HG03469 (cell line): Measurements from ENCODE around the gene UBTD2.
"Not testable (repeated sequence)": the region's sequence is repeated elsewhere in the genome, so short reads cannot be mapped to it uniquely, and the experiment has no call there.

Source experiments
- ATAC-seq: cut with Tn5 transposase; IDR thresholded peaks from one replicate; pipeline ENCODE4 v1.9.1; 2021; ENCODE audit warnings: mild to moderate bottlenecking, moderate library complexity, moderate number of reproducible peaks; ENCODE audit not compliant: unreplicated experiment

The UBTD2 gene

GRCh38 chr5:172199446-172199845 is 84.1 kb downstream of the UBTD2 start:
- no peak for ATAC-seq

GRCh38 chr5:172197775-172198174 is 85.8 kb downstream of the UBTD2 start:
- ATAC-seq = not testable (repeated sequence)

- no peak for ATAC-seq
These were observed 88.4 kb downstream of the UBTD2 start for GRCh38 chr5:172194985-172195774.

- no peak for ATAC-seq
These were observed 89.7 kb downstream of the UBTD2 start, which contains the start of gene EFCAB9 for GRCh38 chr5:172193872-172194271. Gene EFCAB9, plus strand, starts transcription at chr5:172194172. Its CDS starts 1 bp downstream, at chr5:172194173.

- no peak for ATAC-seq
These were observed 93.8 kb downstream of the UBTD2 start for GRCh38 chr5:172189693-172190296.

GRCh38 chr5:172188893-172189692 is 94.5 kb downstream of the UBTD2 start:
- ATAC-seq = no peak

- ATAC-seq = peak; percentile 58
These were observed 95.3 kb downstream of the UBTD2 start, which contains the start of gene STK10 for GRCh38 chr5:172188033-172188892. Gene STK10, minus strand, starts transcription at chr5:172188224. Its CDS starts 182 bp downstream, at chr5:172188042.

GRCh38 chr5:172187118-172188032 is 96.2 kb downstream of the UBTD2 start:
- ATAC-seq = no peak

- ATAC-seq = no peak
These were observed 97.4 kb downstream of the UBTD2 start for GRCh38 chr5:172186114-172186695.

GRCh38 chr5:172185096-172185461 is 98.5 kb downstream of the UBTD2 start:
- no peak for ATAC-seq

GRCh38 chr5:172183881-172184280 is 99.7 kb downstream of the UBTD2 start:
- no peak for ATAC-seq

GRCh38 chr5:172182291-172182690 is 101.3 kb downstream of the UBTD2 start:
- no peak for ATAC-seq

- ATAC-seq = no peak
These were observed 102.6 kb downstream of the UBTD2 start for GRCh38 chr5:172180936-172181335.

- no peak for ATAC-seq
These were observed 104.3 kb downstream of the UBTD2 start for GRCh38 chr5:172178991-172179989.

GRCh38 chr5:172178301-172178987 is 105.1 kb downstream of the UBTD2 start:
- ATAC-seq = no peak

GRCh38 chr5:172177176-172177575 is 106.4 kb downstream of the UBTD2 start:
- ATAC-seq = no peak

GRCh38 chr5:172175263-172175719 is 108.3 kb downstream of the UBTD2 start:
- ATAC-seq = peak; percentile 37
